Stimulated activated CD8-positive, alpha-beta memory T cell treated with anti-CD3 and anti-CD28 coated beads, Interleukin-12 subunit alpha, Interleukin-12 subunit beta, amount 100 ng/mL, for 1 hour (primary cell): ENCODE measurements around the gene RBM25.

Experiments
- DNase-seq: peaks from one replicate; pipeline ENCODE4 v3.0.0-alpha.2; 2020; ENCODE audit warnings: low read depth

The RBM25 gene

DNA sequence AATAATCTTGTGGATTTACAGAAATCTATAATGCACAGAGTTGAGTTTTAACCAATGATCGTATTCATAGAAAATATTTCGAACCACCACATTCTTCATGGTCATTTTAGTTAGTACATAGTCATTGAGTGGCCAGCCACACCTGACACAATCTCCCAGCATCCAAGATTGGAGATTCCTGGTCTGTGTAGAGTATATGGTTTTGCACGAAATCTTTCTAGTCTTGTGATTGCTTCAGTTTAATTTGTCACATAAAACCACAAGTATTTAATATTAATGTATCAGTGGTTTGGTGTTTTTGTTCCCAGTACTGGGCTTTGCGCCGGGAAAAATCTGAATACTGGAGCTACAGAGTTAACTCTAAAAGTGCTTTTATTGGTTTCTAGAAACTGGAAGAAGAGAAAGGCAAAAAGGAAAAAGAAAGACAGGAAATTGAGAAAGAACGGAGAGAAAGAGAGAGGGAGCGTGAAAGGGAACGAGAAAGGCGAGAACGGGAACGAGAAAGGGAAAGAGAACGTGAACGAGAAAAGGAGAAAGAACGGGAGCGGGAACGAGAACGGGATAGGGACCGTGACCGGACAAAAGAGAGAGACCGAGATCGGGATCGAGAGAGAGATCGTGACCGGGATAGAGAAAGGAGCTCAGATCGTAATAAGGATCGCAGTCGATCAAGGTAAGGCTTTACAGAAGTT, 44.6 kb downstream of the RBM25 start:
- no peak for DNase-seq

DNA sequence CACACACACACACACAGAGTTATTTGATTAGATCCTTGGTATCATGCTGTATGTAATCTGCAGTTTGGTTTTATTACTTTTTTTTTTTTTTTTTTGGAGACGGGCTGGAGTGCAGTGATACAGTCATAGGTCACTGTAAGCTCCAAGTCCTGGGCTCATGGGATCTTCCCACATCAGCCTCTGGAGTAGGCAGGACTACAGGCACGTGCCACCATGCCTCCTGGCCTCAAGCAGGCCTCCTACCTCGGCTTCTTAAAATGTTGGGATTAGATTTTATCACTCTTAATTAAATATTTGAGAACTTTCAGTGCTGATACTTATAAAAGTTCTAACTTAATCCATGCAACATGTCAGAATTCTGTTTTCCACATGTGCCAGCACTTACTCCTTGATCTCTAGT, 46.7 kb downstream of the RBM25 start:
- no peak for DNase-seq

DNA sequence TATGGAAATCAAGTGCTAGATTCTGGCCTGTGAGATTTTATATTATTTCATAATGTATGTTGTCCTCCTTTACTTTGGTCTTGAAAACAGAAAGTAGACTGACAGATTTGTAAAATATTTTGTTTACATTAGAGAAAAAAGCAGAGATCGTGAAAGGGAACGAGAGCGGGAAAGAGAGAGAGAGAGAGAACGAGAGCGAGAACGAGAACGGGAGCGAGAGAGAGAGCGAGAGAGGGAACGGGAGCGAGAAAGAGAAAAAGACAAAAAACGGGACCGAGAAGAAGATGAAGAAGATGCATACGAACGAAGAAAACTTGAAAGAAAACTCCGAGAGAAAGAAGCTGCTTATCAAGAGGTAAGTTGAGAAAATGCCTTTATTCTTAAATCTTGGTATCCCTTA, 47.4 kb downstream of the RBM25 start:
- DNase-seq: no peak

DNA sequence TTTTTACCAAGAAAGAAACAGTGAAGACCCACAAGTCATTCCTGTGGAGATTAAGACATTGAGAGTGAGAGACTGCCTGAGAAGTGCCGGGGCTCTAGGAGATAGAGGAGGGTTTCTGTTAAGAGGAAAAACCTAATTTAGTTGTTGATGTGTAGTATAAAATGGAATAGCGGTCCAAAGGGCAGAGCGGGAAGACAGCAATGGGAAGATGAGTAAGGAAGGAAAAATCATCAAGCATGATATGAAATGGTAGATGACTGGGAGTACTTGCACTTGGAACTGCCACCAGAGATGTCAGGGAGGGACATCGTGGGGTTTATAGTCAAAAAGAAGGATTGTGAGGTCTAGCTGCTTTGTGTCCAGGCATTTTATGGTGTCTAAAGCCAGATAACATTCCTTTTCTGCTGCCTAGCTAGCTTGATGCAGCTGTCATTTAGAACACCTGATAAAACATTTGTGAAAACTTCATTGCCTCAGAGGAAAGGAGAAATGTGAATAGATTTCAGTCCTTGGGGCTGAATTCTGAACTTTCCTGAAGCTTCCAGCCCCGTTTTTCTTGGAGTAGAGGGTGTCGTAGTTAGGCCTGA, 57.8 kb downstream of the RBM25 start:
- DNase-seq: no peak

DNA sequence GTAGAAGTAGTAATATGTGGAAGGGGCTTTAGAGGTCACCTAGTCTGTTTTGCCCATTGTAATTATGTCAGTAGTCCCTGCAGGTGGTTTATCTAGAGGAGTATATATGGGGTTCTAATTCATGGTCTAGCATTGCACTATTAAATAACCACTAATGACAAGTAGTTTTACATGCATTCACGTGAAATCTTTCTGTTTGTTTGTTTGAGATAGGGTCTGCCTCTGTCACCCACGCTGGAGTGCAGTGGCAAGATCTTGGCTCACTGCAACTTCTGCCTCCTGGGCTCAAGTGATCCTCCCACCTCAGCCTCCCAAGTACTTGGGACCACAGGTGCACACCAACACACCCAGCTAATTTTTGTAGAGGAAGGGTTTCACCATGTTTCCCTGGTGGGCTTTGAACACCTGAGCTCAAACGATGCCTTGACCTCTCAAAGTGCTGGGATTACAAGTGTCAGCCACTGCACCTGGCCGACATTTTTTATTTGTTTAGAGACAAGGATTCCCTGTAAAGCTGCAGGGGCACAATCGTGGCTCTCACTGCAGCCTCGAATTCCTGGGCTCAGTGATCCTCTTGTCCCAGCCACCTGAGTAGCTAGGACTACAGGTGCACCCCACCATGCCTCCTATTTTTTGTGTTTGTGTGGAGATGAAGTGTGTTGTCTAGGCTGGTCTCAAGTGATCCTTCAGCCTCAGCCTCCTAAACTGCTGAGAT, 66.0 kb downstream of the RBM25 start:
- no peak for DNase-seq

DNA sequence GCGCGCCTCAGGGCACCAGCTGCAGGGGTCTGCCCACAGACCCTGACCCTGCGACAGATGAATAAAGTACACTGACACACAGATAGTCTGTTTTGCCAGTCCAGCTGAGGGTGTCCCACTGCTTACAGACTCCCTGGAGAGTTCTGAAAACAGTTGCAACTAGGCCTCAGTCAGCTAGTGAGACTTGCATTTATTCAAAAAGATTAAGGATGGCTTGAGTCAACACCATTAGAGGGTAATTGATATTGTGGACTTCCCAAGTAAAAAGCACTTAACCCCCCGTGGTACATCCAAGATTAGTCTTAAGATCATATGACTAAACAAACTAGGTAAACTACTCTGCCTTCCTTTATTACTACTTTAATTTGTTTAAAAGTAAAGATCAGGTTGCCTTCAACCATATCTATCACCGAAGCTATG, 66.8 kb downstream of the RBM25 start:
- no peak for DNase-seq

DNA sequence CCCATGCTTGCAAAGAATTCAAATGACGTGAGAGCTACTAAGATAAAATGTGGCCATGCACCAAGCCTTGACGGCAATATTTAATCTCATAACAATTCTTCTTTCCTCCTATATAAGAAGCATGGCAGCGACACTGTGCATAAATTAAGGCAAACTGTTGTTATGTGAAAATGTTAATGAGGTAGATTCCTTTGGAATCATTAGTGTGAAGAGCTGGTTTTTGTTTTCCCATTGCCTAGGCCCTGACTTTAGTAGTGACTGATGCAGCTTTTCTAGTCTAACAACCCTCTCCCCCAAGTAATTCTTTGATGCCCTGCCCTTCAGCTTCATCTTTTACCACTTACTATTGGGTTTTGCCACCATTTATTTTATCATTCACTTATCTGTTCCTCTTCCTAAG, 67.4 kb downstream of the RBM25 start:
- DNase-seq: no peak

DNA sequence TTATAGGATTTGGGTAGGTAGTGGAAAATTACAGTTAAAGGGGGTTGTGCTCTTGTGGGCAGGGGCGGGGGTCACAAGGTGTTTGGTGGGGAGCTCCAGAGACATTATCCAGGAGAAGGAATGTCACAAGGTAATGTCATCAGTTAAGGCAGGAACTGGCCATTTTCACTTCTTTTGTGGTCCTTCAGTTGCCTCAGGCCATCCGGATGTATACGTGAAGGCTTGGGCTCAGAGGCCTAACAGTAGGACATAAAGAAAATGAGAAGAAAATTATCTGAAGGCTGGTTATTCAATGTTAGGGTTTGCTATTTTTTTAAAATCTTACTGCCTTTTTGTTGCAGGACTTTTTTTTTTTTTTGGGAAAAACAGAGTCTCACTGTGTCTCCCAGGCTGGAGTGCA, 75.5 kb downstream of the RBM25 start:
- DNase-seq: no peak

DNA sequence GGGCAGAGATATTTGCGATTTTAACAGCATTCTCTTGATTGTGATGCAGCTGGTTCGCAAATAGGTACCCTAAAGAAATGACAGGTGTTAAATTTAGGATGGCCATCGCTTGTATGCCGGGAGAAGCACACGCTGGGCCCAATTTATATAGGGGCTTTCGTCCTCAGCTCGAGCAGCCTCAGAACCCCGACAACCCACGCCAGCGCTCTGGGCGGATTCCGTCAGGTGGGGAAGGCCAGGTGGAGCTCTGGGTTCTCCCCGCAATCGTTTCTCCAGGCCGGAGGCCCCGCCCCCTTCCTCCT, 77.7 kb downstream of the RBM25 start:
- no peak for DNase-seq

DNA sequence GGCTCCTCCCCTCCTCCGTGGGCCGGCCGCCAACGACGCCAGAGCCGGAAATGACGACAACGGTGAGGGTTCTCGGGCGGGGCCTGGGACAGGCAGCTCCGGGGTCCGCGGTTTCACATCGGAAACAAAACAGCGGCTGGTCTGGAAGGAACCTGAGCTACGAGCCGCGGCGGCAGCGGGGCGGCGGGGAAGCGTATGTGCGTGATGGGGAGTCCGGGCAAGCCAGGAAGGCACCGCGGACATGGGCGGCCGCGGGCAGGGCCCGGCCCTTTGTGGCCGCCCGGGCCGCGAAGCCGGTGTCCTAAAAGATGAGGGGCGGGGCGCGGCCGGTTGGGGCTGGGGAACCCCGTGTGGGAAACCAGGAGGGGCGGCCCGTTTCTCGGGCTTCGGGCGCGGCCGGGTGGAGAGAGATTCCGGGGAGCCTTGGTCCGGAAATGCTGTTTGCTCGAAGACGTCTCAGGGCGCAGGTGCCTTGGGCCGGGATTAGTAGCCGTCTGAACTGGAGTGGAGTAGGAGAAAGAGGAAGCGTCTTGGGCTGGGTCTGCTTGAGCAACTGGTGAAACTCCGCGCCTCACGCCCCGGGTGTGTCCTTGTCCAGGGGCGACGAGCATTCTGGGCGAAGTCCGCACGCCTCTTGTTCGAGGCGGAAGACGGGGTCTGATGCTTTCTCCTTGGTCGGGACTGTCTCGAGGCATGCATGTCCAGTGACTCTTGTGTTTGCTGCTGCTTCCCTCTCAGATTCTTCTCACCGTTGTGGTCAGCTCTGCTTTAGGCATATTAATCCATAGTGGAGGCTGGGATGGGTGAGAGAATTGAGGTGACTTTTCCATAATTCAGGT, 78.3 kb downstream of the RBM25 start, which contains the start of gene PSEN1:
TSS of gene PSEN1 (plus strand) at position 121 of the 839 bp plus-strand sequence. CDS start 11,513 bp downstream, outside the sequence.
- peak; percentile 100 for DNase-seq

DNA sequence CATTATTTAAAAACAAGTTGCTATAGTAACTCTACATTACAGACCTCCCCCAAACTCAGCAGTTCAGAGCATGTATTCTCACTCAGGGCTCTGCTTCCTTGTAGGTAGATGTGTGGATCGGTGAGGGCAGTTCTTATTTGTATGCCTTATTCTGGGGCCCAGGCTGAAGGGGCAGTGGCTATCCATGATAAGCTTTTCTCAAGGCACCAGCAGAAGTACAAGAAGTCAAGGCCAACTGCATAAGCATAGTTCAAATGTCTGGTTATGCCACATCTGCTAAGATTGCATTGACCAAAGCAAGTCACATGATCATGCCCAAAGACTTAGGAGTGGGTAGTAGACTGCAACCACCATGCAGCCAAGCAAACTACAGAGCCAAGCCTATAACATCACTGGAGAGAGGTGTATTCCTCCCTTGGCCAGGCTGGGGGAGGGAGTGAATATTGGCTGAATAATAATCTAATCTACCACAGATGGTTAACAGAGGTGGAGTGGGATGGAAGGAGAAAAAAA, 82.5 kb downstream of the RBM25 start:
- no peak for DNase-seq

DNA sequence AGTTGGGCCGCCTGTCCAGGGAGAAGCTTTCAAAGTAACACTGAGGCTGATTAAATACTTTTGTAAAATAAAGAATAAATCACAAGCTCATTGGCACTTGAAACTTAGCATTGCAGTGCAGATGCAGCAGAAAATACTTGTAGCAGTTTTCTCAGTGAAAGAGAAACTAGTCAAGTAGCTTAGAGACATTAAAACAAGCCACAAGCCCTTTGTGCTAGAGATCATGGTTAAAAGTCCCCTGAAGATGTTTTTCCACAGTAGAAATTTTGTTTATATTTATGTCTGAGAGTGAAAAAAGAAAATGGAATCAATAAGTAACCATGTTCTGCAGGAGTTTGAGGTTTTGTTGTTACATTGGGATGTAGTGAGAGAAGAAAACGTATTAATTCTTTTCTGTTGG, 83.9 kb downstream of the RBM25 start:
- no peak for DNase-seq

DNA sequence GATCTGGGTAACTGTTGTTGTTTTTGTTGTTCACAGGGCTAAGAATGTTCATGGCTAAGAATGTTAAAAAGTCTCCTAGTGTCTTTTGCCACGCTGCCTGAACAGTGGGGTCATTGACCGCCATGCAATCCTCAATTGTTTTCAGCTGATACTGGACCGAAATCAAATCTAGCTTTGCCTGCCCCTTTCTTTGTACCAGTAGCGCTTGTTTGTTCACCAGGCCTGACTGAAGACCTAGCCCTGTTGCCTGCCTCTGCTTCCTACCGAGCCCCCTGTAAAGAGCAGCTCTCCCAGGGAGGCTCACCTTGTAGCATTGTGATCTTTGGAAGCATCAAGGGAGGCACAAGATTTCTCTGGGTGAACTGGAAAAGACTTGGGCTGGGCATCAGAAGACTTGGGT, 84.7 kb downstream of the RBM25 start:
- no peak for DNase-seq

DNA sequence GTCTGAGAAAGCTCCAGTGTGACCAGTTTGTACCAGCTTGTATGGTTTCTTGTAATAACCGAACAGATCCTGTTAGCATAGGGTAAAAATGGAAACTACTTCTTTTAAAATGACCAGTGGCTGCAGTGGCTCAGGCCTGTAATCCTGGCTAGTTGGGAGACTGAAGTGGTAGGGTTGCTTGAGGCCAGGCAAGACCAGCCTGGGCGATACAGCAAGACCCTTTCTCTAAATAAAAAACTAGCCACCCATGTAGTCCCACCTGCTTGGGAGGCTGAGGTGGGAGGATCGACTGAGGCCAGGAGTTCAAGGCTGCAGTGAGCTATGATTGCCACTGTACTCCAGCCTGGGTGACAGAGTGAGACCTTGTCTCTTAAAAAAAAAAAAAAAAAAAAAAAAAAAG, 85.3 kb downstream of the RBM25 start:
- no peak for DNase-seq

DNA sequence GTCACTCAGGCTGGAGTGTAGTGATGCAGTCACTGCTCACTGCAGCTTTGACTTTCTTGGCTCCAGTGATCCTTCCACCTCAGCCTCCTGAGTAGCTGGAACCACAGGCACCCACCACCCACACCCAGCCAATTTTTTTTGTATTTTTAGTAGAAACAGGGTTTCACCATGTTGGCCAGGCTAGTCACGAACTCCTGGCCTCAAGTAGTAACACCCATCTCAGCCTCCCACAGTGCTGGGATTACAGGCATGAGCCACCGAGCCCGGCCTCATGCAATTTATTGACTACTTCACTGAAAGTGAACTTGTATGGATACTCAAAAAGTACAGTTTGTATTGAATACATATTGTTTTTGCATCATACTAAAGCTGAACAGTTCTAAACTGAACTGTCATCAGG, 87.0 kb downstream of the RBM25 start:
- DNase-seq: no peak

DNA sequence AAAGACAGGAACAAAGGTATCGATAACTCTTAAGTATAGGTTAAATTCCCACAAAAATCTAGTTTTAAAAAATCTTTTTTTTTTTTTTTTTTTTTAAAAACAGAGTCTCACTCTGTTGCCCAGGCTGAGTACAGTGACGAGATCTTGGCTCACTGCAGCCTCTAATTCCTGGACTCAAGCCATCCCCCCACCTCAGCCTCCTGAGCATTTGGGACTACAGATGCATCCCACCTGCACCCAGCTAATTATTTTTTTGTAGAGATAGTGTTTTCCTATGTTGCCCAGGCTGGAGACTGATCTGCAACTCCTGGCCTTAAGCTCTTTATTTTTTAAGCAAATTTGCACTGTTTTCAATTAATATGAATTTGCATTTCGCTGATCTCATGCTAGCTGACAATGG, 87.8 kb downstream of the RBM25 start:
- DNase-seq: no peak

DNA sequence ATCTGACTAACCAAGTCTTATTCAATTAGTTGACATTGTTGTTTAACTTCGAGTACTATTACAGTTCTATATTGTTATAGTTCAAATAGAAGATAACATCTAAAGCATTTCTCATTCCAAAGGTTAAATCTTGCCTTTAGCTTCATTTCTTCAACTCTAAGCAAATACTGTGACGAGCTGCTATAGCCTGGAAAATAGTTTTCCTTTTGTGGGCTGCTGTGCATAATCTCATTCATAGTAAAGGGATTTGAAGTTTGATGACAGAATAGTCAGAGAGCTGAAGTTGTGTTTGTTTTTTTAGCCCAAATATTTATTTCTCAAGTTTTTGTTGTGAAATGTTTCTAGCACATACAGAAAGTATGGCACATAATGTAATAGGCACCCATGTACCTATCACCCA, 91.4 kb downstream of the RBM25 start:
- no peak for DNase-seq

DNA sequence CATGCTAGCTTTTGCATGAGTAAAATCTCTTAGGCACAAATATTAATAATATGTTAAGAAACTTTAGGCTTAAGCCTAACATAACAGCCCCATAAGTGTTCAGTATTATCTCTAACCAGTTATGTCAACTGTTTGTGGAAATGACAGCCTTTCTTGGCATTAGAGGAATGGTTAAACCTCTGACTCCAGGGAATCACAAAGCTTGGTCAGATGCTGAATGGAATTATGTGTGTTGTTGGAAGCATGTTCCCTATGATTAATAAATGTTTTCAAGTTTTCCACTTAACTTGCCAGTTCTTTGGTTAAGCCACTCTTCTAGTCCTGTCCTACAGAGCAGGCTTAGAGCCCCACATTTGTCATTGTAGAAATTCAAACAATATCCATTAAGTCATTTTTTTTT, 94.9 kb downstream of the RBM25 start:
- no peak for DNase-seq

DNA sequence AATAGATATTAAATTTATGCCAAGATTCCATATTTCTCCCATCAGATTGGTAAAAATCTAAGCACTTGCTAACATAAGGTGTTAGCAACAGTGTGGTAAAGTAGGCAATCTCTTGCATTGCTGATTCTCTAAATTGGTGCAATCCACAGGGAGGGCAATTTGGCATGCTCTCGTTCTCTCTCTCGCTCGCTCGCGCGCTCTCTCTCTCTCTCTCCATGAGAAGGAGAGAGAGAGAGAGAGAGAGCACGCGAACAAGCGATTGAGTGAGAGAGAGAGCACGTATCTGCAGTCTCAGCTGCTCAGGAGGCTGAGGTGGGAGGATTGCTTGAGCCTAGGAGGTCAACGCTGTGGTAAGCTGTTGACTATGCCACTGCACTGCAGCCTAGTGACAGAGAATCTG, 103.9 kb downstream of the RBM25 start:
- no peak for DNase-seq

DNA sequence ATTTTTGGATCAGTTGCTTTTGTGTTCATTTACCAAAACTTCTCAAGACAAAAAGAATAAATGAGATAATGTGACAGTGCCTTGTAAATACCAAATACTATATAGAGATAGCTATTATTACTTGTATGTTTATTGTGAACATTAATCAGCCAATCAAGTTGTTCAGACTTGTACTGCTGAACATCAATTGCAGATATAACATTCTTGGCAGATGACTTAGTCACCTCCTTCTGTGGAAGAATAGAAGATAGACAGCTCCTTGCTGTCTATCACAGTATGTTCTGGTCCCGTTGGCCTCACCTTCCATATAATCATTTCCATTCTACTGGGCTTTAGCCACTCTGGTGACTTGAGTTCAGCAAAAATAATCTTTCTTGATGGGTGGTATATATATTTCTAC, 108.1 kb downstream of the RBM25 start:
- DNase-seq: no peak

DNA sequence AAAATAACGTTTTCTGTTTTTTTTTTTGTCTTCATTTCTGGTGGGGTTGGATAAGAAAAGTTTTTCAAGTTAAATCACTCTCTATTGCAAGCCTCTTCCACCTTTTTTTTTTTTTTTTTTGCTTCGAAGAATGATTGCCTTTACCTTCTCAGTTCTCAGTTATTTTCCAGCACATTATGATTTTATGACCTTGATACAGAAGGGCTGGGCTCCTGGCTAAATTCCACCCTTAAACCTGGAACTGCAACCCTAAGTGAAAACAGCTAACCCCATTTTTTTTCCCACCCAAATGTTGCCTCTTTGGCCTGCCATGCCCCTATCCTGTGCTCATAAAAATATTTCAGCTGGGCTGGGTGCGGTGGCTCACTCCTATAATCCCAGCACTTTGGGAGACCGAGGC, 109.4 kb downstream of the RBM25 start:
- no peak for DNase-seq

DNA sequence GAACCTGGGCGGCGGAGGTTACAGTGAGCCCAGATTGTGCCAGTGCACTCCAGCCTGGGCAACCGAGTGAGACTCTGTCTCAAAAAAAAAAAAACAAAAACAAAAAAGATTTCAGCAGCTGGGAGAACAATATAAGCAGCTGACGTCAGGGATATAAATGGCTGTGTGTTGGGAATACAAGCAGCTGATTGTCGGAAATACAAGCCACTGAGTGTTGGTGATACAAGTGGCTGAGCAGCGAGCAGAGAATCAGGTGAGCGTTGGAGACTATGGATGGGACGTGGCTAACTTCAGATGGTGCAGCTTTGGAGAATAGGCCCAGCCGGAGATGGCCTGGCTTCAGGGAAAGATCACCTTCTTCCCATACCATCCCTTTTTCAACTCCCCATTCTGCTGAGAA, 109.9 kb downstream of the RBM25 start:
- DNase-seq: no peak

DNA sequence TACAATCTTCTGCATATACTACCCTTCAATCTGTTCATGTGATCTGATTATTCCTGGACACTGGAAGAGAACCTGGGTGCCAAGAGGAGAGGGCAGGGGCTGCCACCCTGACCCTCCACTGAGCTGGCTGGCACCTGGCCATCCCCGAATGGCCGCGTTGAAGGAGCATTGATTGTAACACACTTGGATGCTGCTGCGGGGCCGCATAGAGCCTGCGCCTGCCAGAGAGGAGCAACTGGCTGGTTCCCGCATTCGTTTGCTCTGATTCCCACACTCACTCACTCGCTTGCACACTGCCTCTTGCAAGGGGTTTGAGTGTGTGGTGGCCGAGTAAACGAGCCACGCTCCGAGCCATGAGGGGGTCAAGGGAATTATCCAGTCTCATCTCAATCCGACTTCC, 110.4 kb downstream of the RBM25 start:
- no peak for DNase-seq
